GM18858 (cell line): ENCODE results near the gene CDKN1A.
"Not testable (repeated sequence)": the region's sequence is repeated elsewhere in the genome, so short reads cannot be mapped to it uniquely, and the experiment has no call there.

Experiments
- ATAC-seq: cut with Tn5 transposase; IDR thresholded peaks from one replicate; pipeline ENCODE4 v1.9.1; 2021; ENCODE audit not compliant: unreplicated experiment

Gene CDKN1A

GRCh38 chr6:36694616-36695015, 16.1 kb downstream of the CDKN1A start:
- ATAC-seq = no peak

- no peak for ATAC-seq
These were observed 16.9 kb downstream of the CDKN1A start for GRCh38 chr6:36695414-36695813.

- no peak for ATAC-seq
These were observed 19.0 kb downstream of the CDKN1A start, which contains the start of gene RAB44 for GRCh38 chr6:36697481-36697903. Gene RAB44, plus strand, starts transcription at chr6:36697826. Its CDS starts 6,410 bp downstream, at chr6:36704236.

GRCh38 chr6:36698196-36698595, 19.7 kb downstream of the CDKN1A start:
- ATAC-seq = no peak

DNA sequence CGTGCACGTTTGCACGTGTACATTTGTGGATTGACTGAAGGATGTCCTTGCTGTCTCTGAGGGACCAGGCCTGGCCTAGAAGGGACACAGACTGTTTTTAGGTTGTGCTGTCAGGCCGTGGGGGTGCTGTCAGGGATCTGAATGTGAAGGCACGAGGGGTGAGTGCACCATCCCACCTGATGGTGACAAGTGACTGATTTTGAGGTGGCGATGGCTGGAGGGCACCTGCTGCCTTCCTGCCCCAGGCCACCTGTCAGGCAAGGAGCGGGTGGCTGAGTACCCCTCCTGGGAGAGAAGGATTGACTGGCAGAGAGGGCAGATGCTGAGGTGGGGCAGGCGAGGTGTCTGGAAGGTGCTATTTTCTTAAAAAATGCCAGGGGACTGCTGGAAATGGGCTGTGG, 20.4 kb downstream of the CDKN1A start:
- ATAC-seq = no peak

GRCh38 chr6:36699348-36699747, 20.8 kb downstream of the CDKN1A start:
- ATAC-seq = no peak

- no peak for ATAC-seq
These were observed 21.7 kb downstream of the CDKN1A start for GRCh38 chr6:36700071-36700812.

GRCh38 chr6:36700831-36701230, 22.3 kb downstream of the CDKN1A start:
- no peak for ATAC-seq

DNA sequence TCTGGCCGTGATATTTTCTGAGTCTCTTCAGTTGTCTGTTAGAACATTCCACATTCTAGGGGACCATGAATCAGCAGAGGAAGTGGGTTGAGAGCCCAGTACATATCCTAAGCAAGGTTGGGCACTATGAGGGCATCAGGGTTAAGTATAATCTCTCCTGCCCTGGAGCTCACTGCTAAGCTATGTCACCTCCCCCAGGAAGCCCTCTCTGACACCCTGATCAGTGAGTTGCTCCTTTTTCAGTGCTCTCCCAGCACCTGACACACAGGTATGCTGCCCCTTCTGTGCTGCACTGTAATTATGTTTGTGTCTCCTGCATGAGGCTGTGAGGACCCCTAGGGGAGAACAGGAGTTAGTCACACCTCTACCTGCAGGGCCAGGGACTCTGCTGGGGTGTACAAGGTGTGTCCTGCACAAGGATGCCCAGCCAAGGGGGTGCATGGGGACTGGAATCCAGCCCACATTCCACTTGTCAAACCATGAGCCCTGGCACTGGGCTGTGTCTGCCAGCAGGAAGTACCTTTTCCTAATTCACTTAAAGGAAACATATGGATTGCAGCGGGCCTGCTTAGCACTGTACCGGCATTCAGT, 23.0 kb downstream of the CDKN1A start:
- no peak for ATAC-seq

GRCh38 chr6:36702656-36703055, 24.1 kb downstream of the CDKN1A start:
- no peak for ATAC-seq

DNA sequence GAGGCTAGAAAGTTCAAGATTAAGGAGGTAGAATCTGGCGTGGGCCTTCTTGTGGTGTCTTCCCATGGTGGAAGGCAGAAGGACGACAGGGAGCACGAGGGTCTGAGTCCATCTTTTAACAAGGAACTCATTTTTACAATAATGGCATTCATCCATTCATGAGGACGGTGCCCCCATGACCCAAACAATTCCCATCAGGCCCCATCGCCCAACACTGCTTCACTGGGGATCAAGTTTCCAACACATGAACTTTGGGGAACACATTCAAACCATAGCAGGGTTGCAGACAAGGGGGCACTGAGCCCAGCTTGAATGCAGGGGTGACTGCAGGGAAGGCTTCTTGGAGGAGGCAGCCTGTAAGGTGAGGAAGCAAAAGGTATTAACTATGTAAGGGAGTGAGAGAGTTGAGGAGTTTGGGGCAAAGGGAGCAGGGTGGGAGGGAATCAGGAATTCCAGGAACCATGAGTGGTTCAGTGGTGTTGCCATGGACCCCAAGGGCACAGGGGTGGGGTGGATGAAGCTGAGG, 24.6 kb downstream of the CDKN1A start:
- no peak for ATAC-seq

DNA sequence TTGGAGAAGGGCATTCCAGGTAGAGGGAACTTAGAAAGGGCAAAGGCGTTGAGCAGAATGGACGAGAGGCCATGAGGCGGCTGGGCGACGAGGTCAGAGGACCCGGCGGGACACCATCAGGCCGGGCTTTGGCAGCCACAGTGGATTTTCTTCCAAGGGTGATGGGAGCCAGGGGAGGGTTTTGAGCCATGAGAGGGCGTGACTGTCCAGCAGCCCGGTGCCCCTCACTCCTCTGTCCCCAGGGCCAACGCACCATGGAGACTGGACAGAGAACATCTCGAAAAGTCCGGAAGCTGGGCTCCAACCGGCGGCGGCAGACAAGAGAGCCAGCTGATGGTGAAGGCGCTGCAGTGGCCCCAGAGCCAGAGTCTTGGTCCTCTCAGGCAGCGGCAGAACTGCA, 25.5 kb downstream of the CDKN1A start:
- no peak for ATAC-seq

DNA sequence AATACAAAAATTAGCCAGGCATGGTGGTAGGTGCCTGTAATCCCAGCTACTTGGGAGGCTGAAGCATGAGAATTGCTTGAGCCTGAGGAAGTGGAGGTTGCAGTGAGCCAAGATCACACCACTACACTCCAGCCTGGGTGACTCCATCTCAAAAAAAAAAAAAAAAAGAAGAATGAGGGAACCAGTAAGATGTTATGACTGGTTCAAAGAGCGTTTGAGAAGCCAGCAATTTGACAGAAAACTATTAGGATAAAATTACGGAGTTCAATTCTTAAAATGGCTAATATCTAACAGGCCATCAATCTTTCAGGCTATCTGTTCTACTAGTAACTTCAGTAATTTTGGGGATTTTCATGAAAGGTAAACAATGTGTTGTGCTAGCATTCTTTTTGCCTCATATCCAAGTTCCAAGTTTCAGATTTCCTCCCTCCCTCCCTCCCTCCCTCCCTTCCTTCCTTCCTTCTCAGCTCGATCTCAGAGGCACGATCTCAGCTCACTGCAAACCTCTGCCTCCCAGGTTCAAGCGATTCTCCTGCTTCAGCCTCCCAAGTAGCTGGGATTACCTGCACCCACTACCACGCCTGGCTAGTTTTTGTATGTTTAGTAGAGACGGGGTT, 26.6 kb downstream of the CDKN1A start:
- ATAC-seq = not testable (repeated sequence)

- no peak for ATAC-seq
These were observed 27.8 kb downstream of the CDKN1A start for GRCh38 chr6:36706339-36706738.

- no peak for ATAC-seq
These were observed 34.3 kb downstream of the CDKN1A start for GRCh38 chr6:36712816-36713215.

- no peak for ATAC-seq
These were observed 35.3 kb downstream of the CDKN1A start for GRCh38 chr6:36713846-36714245.

GRCh38 chr6:36714511-36714910, 36.0 kb downstream of the CDKN1A start:
- no peak for ATAC-seq

DNA sequence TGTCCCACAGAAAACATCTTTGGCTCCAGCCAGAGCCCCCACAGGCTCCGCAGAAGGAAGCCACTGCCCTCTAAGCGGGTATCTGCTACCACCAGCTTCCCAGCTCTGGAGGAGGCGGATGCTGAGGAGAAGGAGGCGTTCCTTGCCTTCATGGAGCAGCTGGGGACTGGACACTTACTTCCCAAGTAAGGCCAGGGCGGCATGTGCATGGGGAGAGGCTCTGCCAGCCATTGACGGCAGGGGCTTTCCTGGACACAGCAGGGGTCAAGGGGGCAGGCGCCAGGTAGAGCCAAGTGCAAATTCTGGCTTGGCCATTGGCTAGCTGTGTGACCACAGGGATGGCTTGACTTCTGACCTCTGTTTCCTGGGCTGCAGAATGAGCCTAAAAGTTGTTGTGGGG, 37.0 kb downstream of the CDKN1A start:
- no peak for ATAC-seq

DNA sequence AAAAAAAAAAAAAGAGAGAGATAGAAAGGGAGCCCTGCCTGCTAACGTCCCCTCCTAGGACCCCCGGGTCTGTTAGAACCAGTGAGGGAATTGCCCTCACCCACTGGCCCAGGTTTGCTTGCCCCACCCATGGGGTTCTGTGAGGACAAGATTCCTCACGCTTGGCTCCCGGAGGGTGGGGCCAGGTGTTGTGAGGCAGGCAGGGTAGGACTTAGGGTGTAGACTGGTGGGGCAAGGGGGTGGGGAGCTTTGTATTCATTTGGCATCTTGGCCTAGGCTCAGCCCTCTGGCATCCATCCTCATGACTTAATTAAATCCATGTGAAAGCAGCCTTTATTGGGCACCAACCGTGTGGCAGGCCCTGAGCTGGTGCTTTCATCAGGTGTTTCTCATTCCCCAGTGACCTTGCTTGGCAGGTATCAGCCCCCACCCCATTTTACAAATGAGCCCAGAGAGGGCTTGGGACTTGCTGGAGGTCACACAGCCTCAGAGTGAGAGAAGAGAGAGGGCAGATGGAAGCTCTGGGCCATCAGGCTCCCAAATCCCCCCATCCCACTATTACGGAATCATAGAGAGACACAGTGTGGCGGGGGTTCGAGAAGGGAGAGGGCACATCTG, 38.1 kb downstream of the CDKN1A start:
- no peak for ATAC-seq

- no peak for ATAC-seq
These were observed 38.8 kb downstream of the CDKN1A start for GRCh38 chr6:36717231-36717825.

DNA sequence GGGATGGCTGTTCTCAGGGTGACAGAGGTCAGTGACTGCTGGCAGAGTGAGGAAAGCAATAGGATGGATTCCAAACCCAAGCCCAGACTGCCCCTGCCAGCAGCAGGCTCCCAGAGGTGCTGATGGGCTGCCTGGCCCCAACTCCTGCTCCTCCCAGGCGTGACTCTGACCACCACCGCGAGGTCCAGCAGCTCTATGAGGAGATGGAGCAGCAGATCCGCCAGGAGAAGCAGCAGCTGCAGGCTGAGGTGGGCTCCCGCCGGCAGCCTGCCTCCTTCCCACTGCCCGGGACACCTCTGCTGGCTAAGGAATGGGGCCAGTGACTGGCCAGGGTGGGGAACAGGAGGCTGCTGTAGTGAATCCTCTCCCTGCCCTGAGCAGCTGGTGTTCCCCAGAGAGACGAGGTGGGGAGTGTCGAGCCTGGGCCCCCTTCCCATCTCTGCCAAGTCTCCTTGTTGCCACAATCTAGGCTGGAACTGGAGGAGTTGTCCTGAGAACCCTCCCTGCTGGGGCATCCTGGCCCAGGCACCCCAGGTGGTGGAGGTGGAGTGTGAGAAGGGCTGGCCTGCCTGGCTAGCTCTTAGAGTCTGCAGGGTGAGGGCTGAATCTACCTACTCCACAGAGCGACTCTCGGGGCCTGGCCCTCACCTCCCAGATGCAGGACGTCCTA, 39.5 kb downstream of the CDKN1A start:
- ATAC-seq = no peak
